HG02759 (cell line): Measurements from ENCODE around the gene ADIRF.
"Not testable (repeated sequence)": the region's sequence is repeated elsewhere in the genome, so short reads cannot be mapped to it uniquely, and the experiment has no call there.

Experiments
- ATAC-seq: cut with Tn5 transposase; IDR thresholded peaks from one replicate; pipeline ENCODE4 v1.9.1; 2021; ENCODE audit warnings: mild to moderate bottlenecking, moderate library complexity; ENCODE audit not compliant: unreplicated experiment

The ADIRF gene

DNA sequence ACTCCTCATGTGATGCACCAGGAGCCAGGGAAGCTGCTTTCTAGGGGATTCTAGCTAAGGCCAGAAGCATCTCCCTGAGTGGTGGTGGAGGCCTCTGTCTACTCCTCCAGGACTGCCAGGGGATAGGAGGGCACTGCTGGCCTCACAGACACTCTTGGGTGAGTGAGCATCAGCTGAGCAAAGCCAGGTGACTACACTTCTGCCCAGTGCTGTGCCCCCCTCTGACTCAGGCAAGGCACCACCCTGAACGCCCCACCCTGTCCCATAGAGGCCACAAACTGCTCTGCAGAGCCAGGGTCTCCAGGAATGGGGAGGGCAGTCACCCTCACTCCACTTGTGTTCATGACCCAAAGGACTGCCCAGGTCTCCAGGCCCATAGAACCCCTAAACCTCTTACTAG, 51.2 kb downstream of the ADIRF start:
- ATAC-seq, result not testable (repeated sequence)

DNA sequence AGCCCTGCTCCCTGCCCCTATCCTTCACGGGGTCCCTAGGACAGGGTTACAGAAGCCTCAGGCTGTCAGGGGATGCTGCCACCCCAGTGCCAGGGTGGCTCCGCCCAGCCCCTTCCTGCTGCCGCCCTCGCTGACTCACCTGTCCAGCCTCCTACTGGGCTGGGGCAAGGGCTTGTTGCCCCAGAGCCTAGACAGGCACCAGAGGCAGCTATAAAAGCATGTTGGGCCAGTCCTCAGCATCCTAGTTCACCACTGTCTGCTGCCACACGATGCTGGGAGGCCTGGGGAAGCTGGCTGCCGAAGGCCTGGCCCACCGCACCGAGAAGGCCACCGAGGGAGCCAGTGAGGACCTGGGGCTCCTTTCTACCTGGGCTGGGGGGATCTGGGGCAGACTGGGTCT, 51.8 kb downstream of the ADIRF start, which contains the start of gene FAM25A:
Gene FAM25A (plus strand): TSS at position 239 of the 400 bp plus-strand sequence. CDS start 31 bp downstream, at position 270.
- not testable (repeated sequence) for ATAC-seq
